HCEC 1CT (cell line): ENCODE results near the gene EXOSC3.
"Not testable (repeated sequence)": the region's sequence is repeated elsewhere in the genome, so short reads cannot be mapped to it uniquely, and the experiment has no call there.

Experiments
- DNase-seq: peaks from one replicate; pipeline ENCODE4 v3.0.0-alpha.2; 2017

The EXOSC3 gene

DNA sequence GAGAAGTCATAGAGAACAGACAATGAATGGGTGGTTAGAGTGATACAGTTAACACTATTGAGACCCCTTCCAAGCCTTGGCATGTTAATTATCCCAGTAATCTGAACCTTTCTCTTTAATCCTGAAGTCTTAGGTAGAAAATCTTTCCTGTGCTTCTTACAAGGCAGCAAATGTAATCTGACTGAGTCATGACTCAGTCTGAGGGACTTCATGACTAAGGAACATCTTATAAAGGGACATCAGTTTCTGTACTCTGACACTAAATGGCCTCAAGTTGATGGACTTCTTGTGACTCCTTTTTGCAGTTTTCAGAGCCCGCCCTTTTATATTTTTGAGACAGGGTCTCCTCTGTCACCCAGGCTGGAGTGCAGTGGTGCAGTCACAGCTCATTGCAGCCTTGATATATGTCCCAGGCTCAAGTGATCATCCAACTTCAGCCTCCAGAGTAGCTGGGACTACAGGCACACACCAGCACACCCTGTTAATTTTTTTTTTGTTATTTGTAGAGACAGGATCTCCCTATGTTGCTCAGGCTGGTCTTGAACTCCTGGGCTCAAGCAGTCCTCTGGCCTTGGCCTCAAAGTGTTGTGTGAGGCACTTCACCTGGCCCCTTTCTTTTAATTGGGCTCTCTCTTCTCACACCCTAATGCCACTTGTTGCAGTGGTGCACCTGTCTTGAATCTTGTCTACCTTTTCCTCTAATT lies 9.5 kb downstream of the EXOSC3 start:
- peak; percentile 33 for DNase-seq

- no peak for DNase-seq
Measured at GRCh38 chr9:37769995-37770394, 14.9 kb downstream of the EXOSC3 start.

GRCh38 chr9:37769306-37769705 lies 15.6 kb downstream of the EXOSC3 start:
- DNase-seq = no peak

DNA sequence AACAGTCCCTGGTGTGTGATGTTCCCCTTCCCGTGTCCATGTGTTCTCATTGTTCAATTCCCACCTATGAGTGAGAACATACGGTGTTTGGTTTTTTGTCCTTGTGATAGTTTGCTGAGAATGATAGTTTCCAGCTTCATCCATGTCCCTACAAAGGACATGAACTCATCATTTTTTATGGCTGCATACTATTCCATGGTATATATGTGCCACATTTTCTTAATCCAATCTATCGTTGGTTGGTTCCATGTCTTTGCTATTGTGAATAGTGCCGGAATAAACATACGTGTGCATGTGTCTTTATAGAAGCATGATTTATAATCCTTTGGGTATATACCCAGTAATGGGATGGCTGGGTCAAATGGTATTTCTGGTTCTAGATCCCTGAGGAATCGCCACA lies 19.6 kb downstream of the EXOSC3 start:
- DNase-seq = not testable (repeated sequence)

GRCh38 chr9:37761511-37761910 lies 23.4 kb downstream of the EXOSC3 start:
- DNase-seq = peak; percentile 77

- peak; percentile 88 for DNase-seq
Measured at GRCh38 chr9:37760416-37761161, 24.3 kb downstream of the EXOSC3 start.

DNA sequence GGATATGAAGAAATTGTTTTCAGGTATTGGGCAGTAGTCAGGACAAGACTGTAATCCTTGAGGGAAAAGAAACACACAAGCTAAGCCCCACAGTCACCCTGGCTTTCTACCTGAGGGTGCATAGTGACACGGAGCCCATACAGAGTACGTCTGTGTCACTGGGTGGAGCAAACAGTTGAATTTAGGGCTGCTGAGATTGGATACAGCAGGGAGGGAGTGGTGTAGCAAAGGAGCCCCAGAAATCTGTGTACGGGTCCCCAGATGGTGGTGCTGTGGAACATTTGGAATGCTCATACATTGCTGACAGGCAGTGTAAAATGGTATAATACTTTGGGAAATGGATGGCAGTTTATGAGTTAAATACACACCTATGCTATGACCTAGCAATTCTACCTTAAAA lies 26.1 kb downstream of the EXOSC3 start:
- DNase-seq = no peak

DNA sequence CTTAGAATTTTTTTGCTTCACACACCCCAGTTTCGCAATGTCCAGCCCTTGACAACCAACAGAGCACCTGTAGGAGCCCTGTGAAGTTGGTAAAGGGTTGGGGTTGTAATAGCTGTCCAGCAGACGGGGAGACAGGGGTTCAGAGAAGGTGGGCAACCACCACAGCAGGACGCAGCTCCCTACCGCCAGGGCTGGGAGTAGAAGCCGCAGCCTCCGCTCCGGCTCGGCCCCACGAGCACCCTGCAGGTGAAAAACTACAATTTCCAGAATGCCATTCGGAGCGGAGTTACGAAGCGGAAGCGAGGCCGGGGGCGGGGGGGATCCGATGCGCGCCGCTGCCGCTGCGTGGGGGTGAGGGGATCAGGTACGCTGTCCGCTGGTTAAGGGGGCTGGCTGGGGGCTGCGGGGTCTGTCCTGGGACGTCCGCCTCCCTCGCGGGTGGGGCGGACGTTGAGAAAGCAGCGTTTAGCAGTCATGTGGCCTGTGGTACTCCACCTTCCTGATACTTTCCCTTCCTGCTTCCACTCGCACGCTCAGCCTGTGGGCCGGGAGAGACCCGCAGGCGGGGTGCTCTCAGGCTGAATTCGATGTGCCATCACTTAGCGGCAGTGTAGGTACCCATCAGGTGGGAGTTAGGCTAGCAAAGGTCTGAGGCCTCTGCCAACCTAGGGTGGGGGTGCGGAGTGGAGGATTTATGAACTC lies 31.2 kb downstream of the EXOSC3 start, which contains the start of gene TRMT10B:
Gene TRMT10B, plus strand, starts transcription at position 317 of the 702 bp plus-strand sequence. CDS start 8,127 bp downstream, outside the sequence.
- peak; percentile 68 for DNase-seq

GRCh38 chr9:37752642-37753488 lies 32.0 kb downstream of the EXOSC3 start:
- DNase-seq = no peak

- not testable (repeated sequence) for DNase-seq
Measured at GRCh38 chr9:37752112-37752511, 32.8 kb downstream of the EXOSC3 start.

- DNase-seq = not testable (repeated sequence)
Measured at GRCh38 chr9:37751704-37752103, 33.2 kb downstream of the EXOSC3 start.

DNA sequence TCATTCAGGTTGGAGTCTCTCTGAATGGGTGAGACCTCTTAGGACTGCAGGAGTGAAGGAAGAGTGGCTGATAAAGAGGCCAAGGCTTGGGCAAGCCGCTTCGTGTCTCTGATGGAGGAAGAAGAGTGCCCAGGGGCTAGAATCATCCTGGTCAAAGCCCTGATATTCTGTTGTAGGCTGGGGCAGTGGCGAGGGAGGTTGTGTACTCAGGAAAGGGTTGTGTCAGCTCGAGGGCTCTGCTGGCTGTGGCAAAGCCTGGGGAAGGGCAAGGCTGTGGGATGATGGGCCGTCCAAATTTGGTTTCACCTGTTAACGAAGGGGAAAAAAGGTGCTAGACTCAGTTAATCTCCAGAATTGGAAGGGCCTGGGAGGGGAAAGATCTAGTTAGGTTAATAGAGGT lies 33.7 kb downstream of the EXOSC3 start:
- DNase-seq = no peak

- DNase-seq = no peak
Measured at GRCh38 chr9:37749129-37749528, 35.7 kb downstream of the EXOSC3 start.

- peak; percentile 66 for DNase-seq
Measured at GRCh38 chr9:37747271-37747753, 37.6 kb downstream of the EXOSC3 start.

DNA sequence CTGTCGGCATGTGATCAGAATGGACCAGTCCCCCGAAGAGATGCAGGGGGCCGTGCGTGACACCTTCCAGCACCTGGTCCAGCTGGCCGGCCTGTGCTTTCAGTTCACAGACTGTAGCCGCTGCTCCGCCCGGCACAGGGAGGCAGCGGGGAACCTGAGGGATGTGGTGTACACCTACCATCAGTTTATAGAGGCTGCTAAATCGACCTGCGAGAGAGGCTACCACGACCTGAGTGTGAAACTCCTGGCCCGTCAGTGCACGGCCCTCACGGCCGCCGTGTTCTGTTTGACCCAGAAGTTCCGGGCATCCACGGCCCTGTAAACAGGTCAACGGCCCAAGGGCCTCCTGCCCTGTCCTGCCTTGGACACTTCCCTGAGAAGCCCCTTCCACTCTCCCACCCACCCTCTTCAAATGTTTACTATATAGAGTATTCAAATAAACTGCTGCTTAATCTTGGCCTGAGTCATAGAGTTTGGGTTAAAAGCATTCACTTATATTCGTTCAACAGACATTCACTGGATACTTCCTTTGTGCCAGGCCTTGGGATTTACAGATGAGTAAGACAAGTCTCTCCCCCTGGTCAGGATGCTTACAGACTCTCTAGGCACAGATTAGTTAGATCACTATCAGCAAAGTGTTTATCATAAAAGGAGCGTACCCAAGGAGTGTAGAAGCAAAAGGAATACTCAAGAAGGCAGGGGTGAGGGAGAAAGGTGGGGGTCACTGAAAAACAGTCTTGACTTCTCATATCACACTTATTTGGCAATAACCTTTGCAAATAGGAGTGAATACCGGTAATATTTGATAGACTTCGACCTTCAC lies 38.2 kb downstream of the EXOSC3 start:
- peak; percentile 62 for DNase-seq

DNA sequence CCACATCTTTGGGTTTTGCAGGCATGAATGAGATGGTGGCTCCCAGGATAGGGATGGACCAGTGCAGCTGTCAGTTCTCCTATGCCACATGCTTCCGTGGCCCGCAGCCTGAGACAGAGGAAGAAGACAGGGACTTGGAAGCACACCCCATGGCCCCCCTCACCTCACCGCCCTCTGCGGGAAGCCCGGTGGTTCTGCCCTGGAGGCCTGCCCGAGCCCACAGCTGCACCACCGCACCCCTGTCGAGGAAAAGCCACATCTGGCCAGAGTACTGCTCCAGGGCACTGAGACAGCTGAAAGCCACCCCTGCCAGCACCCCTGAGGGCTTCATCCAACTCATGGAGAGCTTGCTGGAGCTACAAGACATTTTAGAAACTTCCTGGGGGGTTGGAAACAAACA lies 38.9 kb downstream of the EXOSC3 start:
- no peak for DNase-seq

- DNase-seq = no peak
Measured at GRCh38 chr9:37740631-37741328, 44.1 kb downstream of the EXOSC3 start.

- DNase-seq = no peak
Measured at GRCh38 chr9:37740128-37740527, 44.7 kb downstream of the EXOSC3 start.

- DNase-seq = no peak
Measured at GRCh38 chr9:37739222-37739621, 45.6 kb downstream of the EXOSC3 start.

- no peak for DNase-seq
Measured at GRCh38 chr9:37732952-37733351, 51.9 kb downstream of the EXOSC3 start.
